ENCODE measurements around the gene MEPCE.
"Not testable (repeated sequence)": the region's sequence is repeated elsewhere in the genome, so short reads cannot be mapped to it uniquely, and the experiment has no call there.

The MEPCE gene

GRCh38 chr7:100434297-100435144 lies 4.9 kb downstream of the MEPCE start:
- no peak overlapping the region for H3K27ac ChIP-seq (ENCODE audit: low read depth, low read length, severe bottlenecking)
- H3K36me3 ChIP-seq (ENCODE audit: control insufficient read depth, insufficient read depth, low read length): peaks cover 52% of the 10 kb centered on the region
- no peaks in the 10 kb centered on the region for H3K9me3 ChIP-seq (ENCODE audit: control insufficient read depth, low read length)
- H3K4me3 ChIP-seq (ENCODE audit: extremely low read depth, insufficient read depth, low read length, poor library complexity, severe bottlenecking): peak overlapping the region; percentile 69
- 90% methylated on average over 20 to 22 of the region's 22 CpGs for WGBS, 2 experiments (ENCODE audit: insufficient coverage in 2 of 2)
- peaks cover 15% of the 10 kb centered on the region for H3K4me1 ChIP-seq (ENCODE audit: control insufficient read depth, insufficient read depth, low read length, poor library complexity, severe bottlenecking)

- Histone ChIP-seq H3K27ac (ENCODE audit: low read depth, low read length, severe bottlenecking) (peak overlapping the region; percentile 83), H3K4me3 (ENCODE audit: extremely low read depth, insufficient read depth, low read length, poor library complexity, severe bottlenecking) (peak overlapping the region; percentile 69), H3K36me3 (ENCODE audit: control insufficient read depth, insufficient read depth, low read length) (peaks cover 50% of the 10 kb centered on the region), H3K9me3 (ENCODE audit: control insufficient read depth, low read length) (no peaks in the 10 kb centered on the region), H3K4me1 (ENCODE audit: control insufficient read depth, insufficient read depth, low read length, poor library complexity, severe bottlenecking) (peaks cover 14% of the 10 kb centered on the region)
- WGBS, 2 experiments (ENCODE audit: insufficient coverage in 2 of 2): 3% methylated on average over 67 to 72 of the region's 81 CpGs
These were observed 6.0 kb downstream of the MEPCE start for GRCh38 chr7:100435401-100436304.

- Histone ChIP-seq H3K4me3 (ENCODE audit: extremely low read depth, insufficient read depth, low read length, poor library complexity, severe bottlenecking) (no peak overlapping the region), H3K9me3 (ENCODE audit: control insufficient read depth, low read length) (no peaks in the 10 kb centered on the region), H3K27ac (ENCODE audit: low read depth, low read length, severe bottlenecking) (peak overlapping the region; percentile 10), H3K4me1 (ENCODE audit: control insufficient read depth, insufficient read depth, low read length, poor library complexity, severe bottlenecking) (no peaks in the 10 kb centered on the region), H3K36me3 (ENCODE audit: control insufficient read depth, insufficient read depth, low read length) (peaks cover 32% of the 10 kb centered on the region)
- 92 to 98% methylated on average over 15 to 20 of the region's 28 CpGs for WGBS, 2 experiments (ENCODE audit: insufficient coverage in 2 of 2)
These were observed 7.8 kb downstream of the MEPCE start for GRCh38 chr7:100437150-100438100.

GRCh38 chr7:100438172-100438571 lies 8.5 kb downstream of the MEPCE start:
- Histone ChIP-seq H3K27ac (ENCODE audit: low read depth, low read length, severe bottlenecking) (peak overlapping the region; percentile 10), H3K9me3 (ENCODE audit: control insufficient read depth, low read length) (no peaks in the 10 kb centered on the region), H3K4me3 (ENCODE audit: extremely low read depth, insufficient read depth, low read length, poor library complexity, severe bottlenecking) (no peak overlapping the region), H3K4me1 (ENCODE audit: control insufficient read depth, insufficient read depth, low read length, poor library complexity, severe bottlenecking) (no peaks in the 10 kb centered on the region), H3K36me3 (ENCODE audit: control insufficient read depth, insufficient read depth, low read length) (peaks cover 25% of the 10 kb centered on the region)
- no CpG with 5 or more reads among the region's 2 CpGs for WGBS, 2 experiments (ENCODE audit: insufficient coverage in 2 of 2)

GRCh38 chr7:100438731-100439130 lies 9.1 kb downstream of the MEPCE start:
- H3K36me3 ChIP-seq (ENCODE audit: control insufficient read depth, insufficient read depth, low read length): peaks cover 19% of the 10 kb centered on the region
- not testable (repeated sequence) for H3K4me3 ChIP-seq (ENCODE audit: extremely low read depth, insufficient read depth, low read length, poor library complexity, severe bottlenecking); H3K4me1 ChIP-seq (ENCODE audit: control insufficient read depth, insufficient read depth, low read length, poor library complexity, severe bottlenecking); H3K27ac ChIP-seq (ENCODE audit: low read depth, low read length, severe bottlenecking); H3K9me3 ChIP-seq (ENCODE audit: control insufficient read depth, low read length)
- 91 to 99% methylated on average over 6 of the region's 8 CpGs for WGBS, 2 experiments (ENCODE audit: insufficient coverage in 2 of 2)

- H3K9me3 ChIP-seq (ENCODE audit: control insufficient read depth, low read length); H3K4me3 ChIP-seq (ENCODE audit: extremely low read depth, insufficient read depth, low read length, poor library complexity, severe bottlenecking); H3K4me1 ChIP-seq (ENCODE audit: control insufficient read depth, insufficient read depth, low read length, poor library complexity, severe bottlenecking): not testable (repeated sequence)
- 91 to 93% methylated on average over 7 of the region's 7 CpGs for WGBS, 2 experiments (ENCODE audit: insufficient coverage in 2 of 2)
- peak overlapping the region; percentile 60 for H3K27ac ChIP-seq (ENCODE audit: low read depth, low read length, severe bottlenecking)
- H3K36me3 ChIP-seq (ENCODE audit: control insufficient read depth, insufficient read depth, low read length): peaks cover 14% of the 10 kb centered on the region
These were observed 9.6 kb downstream of the MEPCE start for GRCh38 chr7:100439244-100439643.

GRCh38 chr7:100441641-100442535 lies 12.3 kb downstream of the MEPCE start:
- no peak overlapping the region for H3K27ac ChIP-seq (ENCODE audit: low read depth, low read length, severe bottlenecking)
- H3K36me3 ChIP-seq (ENCODE audit: control insufficient read depth, insufficient read depth, low read length): no peaks in the 10 kb centered on the region
- WGBS, 2 experiments (ENCODE audit: insufficient coverage in 2 of 2): 90 to 92% methylated on average over 6 to 8 of the region's 11 CpGs
- H3K4me3 ChIP-seq (ENCODE audit: extremely low read depth, insufficient read depth, low read length, poor library complexity, severe bottlenecking): no peak overlapping the region
- H3K4me1 ChIP-seq (ENCODE audit: control insufficient read depth, insufficient read depth, low read length, poor library complexity, severe bottlenecking): peaks cover 4% of the 10 kb centered on the region
- H3K9me3 ChIP-seq (ENCODE audit: control insufficient read depth, low read length): no peaks in the 10 kb centered on the region

- H3K4me1 ChIP-seq (ENCODE audit: control insufficient read depth, insufficient read depth, low read length, poor library complexity, severe bottlenecking): peaks cover 4% of the 10 kb centered on the region
- no peaks in the 10 kb centered on the region for H3K36me3 ChIP-seq (ENCODE audit: control insufficient read depth, insufficient read depth, low read length)
- H3K4me3 ChIP-seq (ENCODE audit: extremely low read depth, insufficient read depth, low read length, poor library complexity, severe bottlenecking): no peak overlapping the region
- H3K27ac ChIP-seq (ENCODE audit: low read depth, low read length, severe bottlenecking): no peak overlapping the region
- no peaks in the 10 kb centered on the region for H3K9me3 ChIP-seq (ENCODE audit: control insufficient read depth, low read length)
- 94 to 99% methylated on average over 7 to 9 of the region's 9 CpGs for WGBS, 2 experiments (ENCODE audit: insufficient coverage in 2 of 2)
These were observed 13.6 kb downstream of the MEPCE start for GRCh38 chr7:100443096-100443840.
